Fibroblast of lung (primary cell): Measurements from ENCODE around the gene TTC4. TPM values are rescaled to one million over a fixed set of nuclear protein-coding genes. Genes with fewer than 3 reads are reported as not detected.

Source experiments
- DNase-seq, 2 donors: peaks; one replicate each; pipeline versions ENCODE4 v3.0.0 to v3.0.0-alpha.2; 2010; ENCODE audit warnings: low read depth in 2 of 2
- H2AFZ ChIP-seq: 2 replicates; pipeline ENCODE4 v1.5.1; 2012; ENCODE audit warnings: low read length, control low read depth, inconsistent platforms
- H3K27ac ChIP-seq: 2 replicates; pipeline ENCODE4 v1.5.1; 2011; ENCODE audit warnings: low read length, control low read depth; ENCODE audit not compliant: insufficient read depth
- H3K27me3 ChIP-seq: 2 replicates; pipeline ENCODE4 v1.5.1; 2011; ENCODE audit warnings: mild to moderate bottlenecking, low read length; ENCODE audit not compliant: control insufficient read depth, insufficient read depth
- H3K36me3 ChIP-seq: 2 replicates; pipeline ENCODE4 v1.5.1; 2011; ENCODE audit warnings: low read length; ENCODE audit not compliant: control insufficient read depth, insufficient read depth
- H3K4me1 ChIP-seq: 2 replicates; pipeline ENCODE4 v1.5.1; 2011; ENCODE audit warnings: low read length; ENCODE audit not compliant: control insufficient read depth, insufficient read depth; ENCODE audit errors: extremely low read depth
- H3K4me2 ChIP-seq: 2 replicates; pipeline ENCODE4 v1.5.1; 2011; ENCODE audit warnings: low read length, control low read depth; ENCODE audit not compliant: insufficient read depth; ENCODE audit errors: extremely low read depth
- H3K4me3 ChIP-seq, 4 experiments: fragments of 200-600 bp in 1 of 4; sonication (generic) in 1 of 4; replicated peaks in 1 of 4; 2 replicates each; pipeline ENCODE4 v1.5.1; 2011 to 2016; ENCODE audit warnings: low read length in 4 of 4, low read depth in 3 of 4, mild to moderate bottlenecking in 3 of 4, control low read depth in 2 of 4, inconsistent platforms in 1 of 4, mixed read lengths in 1 of 4; ENCODE audit not compliant: insufficient read depth in 1 of 4; ENCODE audit errors: control extremely low read depth in 1 of 4
- H3K79me2 ChIP-seq: 2 replicates; pipeline ENCODE4 v1.5.1; 2012; ENCODE audit warnings: mild to moderate bottlenecking, low read length, inconsistent platforms; ENCODE audit not compliant: control insufficient read depth, insufficient read depth
- H3K9ac ChIP-seq: 2 replicates; pipeline ENCODE4 v1.5.1; 2011; ENCODE audit warnings: mild to moderate bottlenecking, low read length, control low read depth; ENCODE audit not compliant: insufficient read depth
- H3K9me3 ChIP-seq: 2 replicates; pipeline ENCODE4 v1.5.1; 2012; ENCODE audit warnings: low read depth, low read length; ENCODE audit not compliant: control insufficient read depth, insufficient read depth
- H4K20me1 ChIP-seq: 2 replicates; pipeline ENCODE4 v1.5.1; 2011; ENCODE audit warnings: low read length; ENCODE audit not compliant: control insufficient read depth, insufficient read depth; ENCODE audit errors: extremely low read depth
- EZH2 ChIP-seq: IDR thresholded peaks from 2 replicates; pipeline ENCODE4 v1.5.1; 2012; ENCODE audit warnings: low read length, control low read depth, mild to moderate bottlenecking; ENCODE audit errors: missing control alignments
- polyA plus RNA-seq, 2 donors: library from polyadenylated mRNA; depleted of rRNA in 1 of 2; stranded (reverse) in 1 of 2; unstranded in 1 of 2; fragments of >200 nt; gene quantifications; 2 replicates each; pipeline ENCODE4 v1.2.1, GENCODE V29; 2011 to 2012; ENCODE audit warnings: missing spikeins in 1 of 2
- total RNA-seq: library from RNA; depleted of rRNA; stranded (reverse); fragments of >200 nt; gene quantifications from 2 replicates; pipeline ENCODE4 v1.2.1, GENCODE V29; 2014
- TF ChIP-seq, protein P1 (sequence below), 2 donors: IDR thresholded peaks in 1 of 2; conservative IDR thresholded peaks in 1 of 2; 1 replicate in 1 of 2; 2 replicates in 1 of 2; pipeline ENCODE4 v1.5.1; 2011 to 2012; ENCODE audit warnings: low read length in 2 of 2, control low read depth in 1 of 2, inconsistent platforms in 1 of 2, low read depth in 1 of 2, mild to moderate bottlenecking in 1 of 2

TTC4 gene
- total and polyA plus RNA-seq, 2 donors (not counting 1 experiment from before 2014, with no cell fraction given), result 19.3 to 19.8 TPM

DNA sequence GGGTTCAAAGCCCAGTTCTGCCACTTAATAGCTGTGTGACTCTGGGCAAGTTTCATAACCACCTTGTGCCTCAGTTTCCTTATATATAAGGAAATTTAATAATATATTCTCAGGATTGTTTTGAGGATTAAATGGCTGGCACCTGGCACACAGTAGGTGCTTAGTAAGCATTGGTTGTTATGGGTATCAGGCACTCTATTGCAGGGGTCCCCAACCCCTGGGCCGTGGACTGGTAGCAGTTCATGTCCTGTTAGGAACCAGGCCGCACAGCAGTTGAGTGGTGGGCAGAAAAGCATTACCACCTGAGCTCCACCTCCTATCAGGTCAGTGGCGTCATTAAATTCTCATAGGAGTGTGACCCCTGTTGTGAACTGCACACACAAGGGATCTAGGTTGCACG is 30.2 kb downstream of the TTC4 start:
- no peak overlapping the region for H3K4me3 ChIP-seq
- no peaks in the 10 kb centered on the region for H4K20me1 ChIP-seq
- H3K4me2 ChIP-seq, result no peak overlapping the region
- peaks cover 6% of the 10 kb centered on the region for H3K36me3 ChIP-seq
- H3K27ac ChIP-seq, result no peak overlapping the region
- peaks cover 2% of the 10 kb centered on the region for H3K27me3 ChIP-seq
- no peaks in the 10 kb centered on the region for H3K79me2 ChIP-seq
- no peaks in the 10 kb centered on the region for H3K9me3 ChIP-seq
- no peak overlapping the region for H3K9ac ChIP-seq
- DNase-seq, result no peak
- no peak overlapping the region for H2AFZ ChIP-seq
- TF ChIP-seq, protein P1, sequence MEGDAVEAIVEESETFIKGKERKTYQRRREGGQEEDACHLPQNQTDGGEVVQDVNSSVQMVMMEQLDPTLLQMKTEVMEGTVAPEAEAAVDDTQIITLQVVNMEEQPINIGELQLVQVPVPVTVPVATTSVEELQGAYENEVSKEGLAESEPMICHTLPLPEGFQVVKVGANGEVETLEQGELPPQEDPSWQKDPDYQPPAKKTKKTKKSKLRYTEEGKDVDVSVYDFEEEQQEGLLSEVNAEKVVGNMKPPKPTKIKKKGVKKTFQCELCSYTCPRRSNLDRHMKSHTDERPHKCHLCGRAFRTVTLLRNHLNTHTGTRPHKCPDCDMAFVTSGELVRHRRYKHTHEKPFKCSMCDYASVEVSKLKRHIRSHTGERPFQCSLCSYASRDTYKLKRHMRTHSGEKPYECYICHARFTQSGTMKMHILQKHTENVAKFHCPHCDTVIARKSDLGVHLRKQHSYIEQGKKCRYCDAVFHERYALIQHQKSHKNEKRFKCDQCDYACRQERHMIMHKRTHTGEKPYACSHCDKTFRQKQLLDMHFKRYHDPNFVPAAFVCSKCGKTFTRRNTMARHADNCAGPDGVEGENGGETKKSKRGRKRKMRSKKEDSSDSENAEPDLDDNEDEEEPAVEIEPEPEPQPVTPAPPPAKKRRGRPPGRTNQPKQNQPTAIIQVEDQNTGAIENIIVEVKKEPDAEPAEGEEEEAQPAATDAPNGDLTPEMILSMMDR (conservative IDR thresholded peaks at IDR 0.05 in 1 of 2, IDR thresholded peaks at IDR 0.05 in 1 of 2; ENCODE audit: low read depth in 1 of 2, low read length in 2 of 2), result no peak
- no peaks in the 10 kb centered on the region for H3K4me1 ChIP-seq

DNA sequence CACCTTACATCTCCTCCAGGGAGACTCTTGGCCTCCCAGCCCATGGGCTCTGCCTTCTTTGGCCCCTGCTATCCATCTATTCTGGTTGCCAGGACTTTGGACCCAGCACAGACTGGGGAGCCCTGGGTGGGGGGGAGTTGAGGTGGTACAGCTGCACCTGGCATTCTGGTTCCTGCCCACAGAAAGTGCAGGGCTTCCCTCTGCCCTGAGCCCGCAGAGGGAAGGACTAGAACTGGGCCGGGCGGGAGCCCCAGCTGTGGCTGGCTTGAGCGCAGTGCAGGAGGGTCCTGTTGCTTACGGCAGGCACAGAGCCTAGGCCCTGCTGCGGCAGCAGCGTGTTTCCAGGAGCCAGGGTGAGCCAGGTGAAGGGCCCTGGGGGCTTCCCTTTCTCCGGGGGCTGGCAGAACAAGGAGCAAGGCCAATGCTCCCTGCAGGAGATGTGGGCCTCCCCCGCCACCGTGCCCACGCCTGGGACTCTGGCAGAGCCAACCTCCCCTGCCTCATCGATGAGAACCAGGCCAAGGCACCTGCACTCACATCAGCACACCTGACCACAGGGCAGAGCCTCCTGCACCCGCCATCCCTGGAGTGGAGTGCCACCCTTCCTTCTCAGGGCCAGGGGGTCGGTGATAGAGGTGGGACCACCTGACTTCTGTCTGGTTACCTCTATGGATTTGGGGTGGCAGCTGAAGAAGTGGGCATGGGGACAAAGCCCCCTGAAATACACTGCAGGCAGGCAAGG is 32.6 kb downstream of the TTC4 start:
- TF ChIP-seq EZH2, result no peak
- TF ChIP-seq, protein P1 (conservative IDR thresholded peaks at IDR 0.05 in 1 of 2, IDR thresholded peaks at IDR 0.05 in 1 of 2; ENCODE audit: low read depth in 1 of 2, low read length in 2 of 2), result no peak
- no peak for DNase-seq
- H2AFZ ChIP-seq, result no peak overlapping the region

DNA sequence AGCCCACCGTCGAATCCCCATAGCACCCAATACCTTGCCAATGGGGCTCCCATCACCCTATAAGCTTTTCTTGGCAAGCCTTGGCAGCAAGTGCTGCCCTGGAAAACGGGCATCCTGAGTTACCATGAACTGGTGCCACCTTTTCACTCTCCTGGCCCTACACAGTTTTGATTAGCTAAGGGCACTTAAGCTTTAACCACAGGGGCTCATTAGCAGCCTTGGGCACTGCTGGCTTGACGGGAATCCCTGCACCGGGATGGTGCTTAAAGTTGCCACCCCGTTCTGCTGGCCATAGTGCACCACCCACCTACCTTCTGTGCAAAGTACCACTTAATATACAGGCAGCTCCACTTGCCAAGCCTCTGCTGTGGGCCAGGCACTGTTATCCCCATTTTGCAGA is 34.9 kb downstream of the TTC4 start:
- Histone ChIP-seq H3K27me3 (peaks cover 2% of the 10 kb centered on the region), H3K4me3 (no peak overlapping the region), H4K20me1 (no peaks in the 10 kb centered on the region), H3K79me2 (no peaks in the 10 kb centered on the region), H3K4me1 (no peaks in the 10 kb centered on the region), H3K9me3 (no peaks in the 10 kb centered on the region), H3K36me3 (no peaks in the 10 kb centered on the region), H2AFZ (no peak overlapping the region), H3K27ac (no peak overlapping the region), H3K4me2 (no peak overlapping the region), H3K9ac (no peak overlapping the region)
- no peak for TF ChIP-seq EZH2
- TF ChIP-seq, protein P1 (conservative IDR thresholded peaks at IDR 0.05 in 1 of 2, IDR thresholded peaks at IDR 0.05 in 1 of 2; ENCODE audit: low read depth in 1 of 2, low read length in 2 of 2), result no peak
- DNase-seq, result no peak

More for the DNA sequence above, 32.6 kb downstream of the TTC4 start:
- no peak overlapping the region for H3K4me2 ChIP-seq
- no peak overlapping the region for H3K9ac ChIP-seq
- no peak overlapping the region for H3K27ac ChIP-seq
- no peak overlapping the region for H3K4me3 ChIP-seq
- no peaks in the 10 kb centered on the region for H3K4me1 ChIP-seq
- H3K9me3 ChIP-seq, result no peaks in the 10 kb centered on the region
- H4K20me1 ChIP-seq, result no peaks in the 10 kb centered on the region
- peaks cover 4% of the 10 kb centered on the region for H3K36me3 ChIP-seq
- no peaks in the 10 kb centered on the region for H3K79me2 ChIP-seq
- peaks cover 2% of the 10 kb centered on the region for H3K27me3 ChIP-seq
